ENCODE results near the gene KRABD2.

The KRABD2 gene

GRCh38 chr17:8391711-8392110 lies 15.2 kb upstream of the KRABD2 start:
- TF ChIP-seq CTCF (IDR thresholded peaks at IDR 0.05; ENCODE audit: low read depth): no peak

- TF ChIP-seq CTCF (IDR thresholded peaks at IDR 0.05; ENCODE audit: low read depth): no peak
Observed at GRCh38 chr17:8387914-8388651, 11.6 kb upstream of the KRABD2 start.

GRCh38 chr17:8386841-8387240 lies 10.3 kb upstream of the KRABD2 start:
- no peak for TF ChIP-seq CTCF (IDR thresholded peaks at IDR 0.05; ENCODE audit: low read depth)

- no peak for TF ChIP-seq CTCF (IDR thresholded peaks at IDR 0.05; ENCODE audit: low read depth)
Observed at GRCh38 chr17:8384801-8385378, 8.4 kb upstream of the KRABD2 start.

GRCh38 chr17:8383143-8383822 lies 6.8 kb upstream of the KRABD2 start, which contains the start of gene RPL26:
RPL26 (minus strand) TSS chr17:8383193; CDS start chr17:8382310, 883 bp downstream.
- no peak for TF ChIP-seq CTCF (IDR thresholded peaks at IDR 0.05; ENCODE audit: low read depth)

GRCh38 chr17:8382880-8383142 lies 6.3 kb upstream of the KRABD2 start:
- no peak for TF ChIP-seq CTCF (IDR thresholded peaks at IDR 0.05; ENCODE audit: low read depth)

- TF ChIP-seq CTCF (IDR thresholded peaks at IDR 0.05; ENCODE audit: low read depth): no peak
Observed at GRCh38 chr17:8382052-8382879, 5.8 kb upstream of the KRABD2 start.

Data from subcutaneous adipose tissue (tissue), 1 donor.